Sigmoid colon (tissue), 3 donors: Measurements from ENCODE around the gene PDE6A.

Experiments used
- POLR2A ChIP-seq, 2 donors: fragments of 450-650 bp; IDR thresholded peaks; one replicate each; pipeline ENCODE4 v1.6.1; 2016; ENCODE audit warnings: antibody characterized with exemption in 2 of 2, mild to moderate bottlenecking in 2 of 2, moderate library complexity in 2 of 2
- TF ChIP-seq, protein P1 (sequence below), 4 experiments: fragments of 450-650 bp in 3 of 4; fragments of 200-600 bp in 1 of 4; IDR thresholded peaks; one replicate each; pipeline ENCODE4 v1.5.1; 2016 to 2019; ENCODE audit warnings: antibody characterized with exemption in 4 of 4, mild to moderate bottlenecking in 3 of 4, moderate library complexity in 2 of 4

DNA sequence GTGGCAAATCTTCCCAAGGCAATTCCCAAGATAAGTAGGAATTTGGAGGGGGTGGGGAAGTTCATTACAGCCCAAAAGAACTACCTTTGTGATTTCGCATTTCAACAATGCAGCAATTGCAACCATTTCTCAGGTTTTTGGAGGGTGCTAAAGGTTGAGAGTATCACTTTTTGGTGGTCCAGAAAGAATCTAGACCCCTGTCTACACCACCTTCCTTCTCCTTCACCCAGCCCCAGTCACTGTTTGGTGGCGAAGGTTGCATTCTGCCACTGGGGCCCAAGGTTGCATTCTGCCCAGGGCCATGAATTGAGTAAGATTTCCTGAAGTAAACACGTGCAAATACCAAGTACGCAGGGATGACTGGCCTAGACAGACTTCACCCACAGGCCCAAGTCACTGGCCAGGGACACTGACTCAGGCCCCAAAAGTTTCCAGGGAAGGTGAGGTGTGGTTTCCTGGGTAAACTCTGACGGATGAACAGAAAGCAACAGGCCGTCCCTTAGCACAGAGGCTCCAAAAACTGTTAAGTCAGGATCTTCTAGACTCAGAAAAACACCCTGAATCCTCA lies 5.7 kb downstream of the PDE6A start:
- TF ChIP-seq, protein P1, sequence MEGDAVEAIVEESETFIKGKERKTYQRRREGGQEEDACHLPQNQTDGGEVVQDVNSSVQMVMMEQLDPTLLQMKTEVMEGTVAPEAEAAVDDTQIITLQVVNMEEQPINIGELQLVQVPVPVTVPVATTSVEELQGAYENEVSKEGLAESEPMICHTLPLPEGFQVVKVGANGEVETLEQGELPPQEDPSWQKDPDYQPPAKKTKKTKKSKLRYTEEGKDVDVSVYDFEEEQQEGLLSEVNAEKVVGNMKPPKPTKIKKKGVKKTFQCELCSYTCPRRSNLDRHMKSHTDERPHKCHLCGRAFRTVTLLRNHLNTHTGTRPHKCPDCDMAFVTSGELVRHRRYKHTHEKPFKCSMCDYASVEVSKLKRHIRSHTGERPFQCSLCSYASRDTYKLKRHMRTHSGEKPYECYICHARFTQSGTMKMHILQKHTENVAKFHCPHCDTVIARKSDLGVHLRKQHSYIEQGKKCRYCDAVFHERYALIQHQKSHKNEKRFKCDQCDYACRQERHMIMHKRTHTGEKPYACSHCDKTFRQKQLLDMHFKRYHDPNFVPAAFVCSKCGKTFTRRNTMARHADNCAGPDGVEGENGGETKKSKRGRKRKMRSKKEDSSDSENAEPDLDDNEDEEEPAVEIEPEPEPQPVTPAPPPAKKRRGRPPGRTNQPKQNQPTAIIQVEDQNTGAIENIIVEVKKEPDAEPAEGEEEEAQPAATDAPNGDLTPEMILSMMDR (IDR thresholded peaks at IDR 0.05), result no peak
- no peak for TF ChIP-seq POLR2A (IDR thresholded peaks at IDR 0.05)
